SU-DHL-6 (cell line): ENCODE data around the gene ZDHHC11.

Experiments
- H2AFZ ChIP-seq: fragments of 200-600 bp; sonication (generic); 2 replicates; pipeline ENCODE4 v1.6.1; 2014; ENCODE audit warnings: low read depth, mild to moderate bottlenecking, moderate library complexity, mixed read lengths, antibody characterized with exemption, low read length; ENCODE audit not compliant: severe bottlenecking
- H3F3A ChIP-seq: fragments of 200-600 bp; shearing (Covaris generic); 2 replicates; pipeline ENCODE4 v1.6.0; 2016; ENCODE audit warnings: antibody characterized with exemption, mild to moderate bottlenecking; ENCODE audit not compliant: insufficient read depth
- H3K27ac ChIP-seq: fragments of 200-600 bp; sonication (generic); 2 replicates; pipeline ENCODE4 v1.5.1; 2016; ENCODE audit warnings: low read depth, mild to moderate bottlenecking, low read length, moderate library complexity, mixed read lengths
- H3K27me3 ChIP-seq: fragments of 200-600 bp; sonication (generic), shearing (Covaris generic); 2 replicates; pipeline ENCODE4 v1.6.0; 2014; ENCODE audit warnings: mild to moderate bottlenecking, low read length
- H3K36me3 ChIP-seq: fragments of 200-600 bp; sonication (generic); 2 replicates; pipeline ENCODE4 v1.6.1; 2014; ENCODE audit warnings: mild to moderate bottlenecking, low read length, mixed read lengths
- H3K4me2 ChIP-seq: fragments of 300-600, 200-600 bp; shearing (Covaris generic), sonication (generic); 2 replicates; pipeline ENCODE4 v1.6.0; 2014; ENCODE audit warnings: low read length, low read depth, mild to moderate bottlenecking; ENCODE audit not compliant: poor library complexity, severe bottlenecking
- H3K4me3 ChIP-seq: fragments of 200-600 bp; sonication (generic); 2 replicates; pipeline ENCODE4 v1.5.1; 2014; ENCODE audit warnings: antibody characterized with exemption, low read length, mild to moderate bottlenecking, mixed read lengths; ENCODE audit not compliant: insufficient read depth, poor library complexity, severe bottlenecking
- H3K79me2 ChIP-seq: fragments of 200-600 bp; sonication (generic); 2 replicates; pipeline ENCODE4 v1.6.1; 2014; ENCODE audit warnings: mild to moderate bottlenecking, low read length, moderate library complexity; ENCODE audit not compliant: insufficient read depth
- H3K9ac ChIP-seq: fragments of 200-600 bp; sonication (generic); 2 replicates; pipeline ENCODE4 v1.7.0; 2014; ENCODE audit warnings: mild to moderate bottlenecking, low read length
- H3K9me2 ChIP-seq: fragments of 200-600 bp; sonication (generic); replicated peaks from 2 replicates; pipeline ENCODE4 v1.6.1; 2014; ENCODE audit warnings: low read length; ENCODE audit not compliant: insufficient read depth
- H3K9me3 ChIP-seq: fragments of 200-600 bp; sonication (generic); 2 replicates; pipeline ENCODE4 v1.6.1; 2014; ENCODE audit warnings: low read length, mixed read lengths; ENCODE audit not compliant: insufficient read depth
- H4K20me1 ChIP-seq: fragments of 200-600 bp; sonication (generic); 2 replicates; pipeline ENCODE4 v1.6.1; 2014; ENCODE audit warnings: low read depth, mild to moderate bottlenecking, antibody characterized with exemption, low read length, moderate library complexity, mixed read lengths
- CTCF ChIP-seq: fragments of 200-600 bp; sonication (generic); IDR thresholded peaks from one replicate; pipeline ENCODE4 v1.5.1; 2017; ENCODE audit warnings: antibody characterized with exemption, mild to moderate bottlenecking, low read length, moderate library complexity; ENCODE audit not compliant: insufficient read depth, poor library complexity, severe bottlenecking
- EZH2phosphoT487 ChIP-seq: fragments of 200-600 bp; sonication (generic), shearing (Covaris generic); conservative IDR thresholded peaks from 2 replicates; pipeline ENCODE4 v1.6.1; 2018; ENCODE audit warnings: mild to moderate bottlenecking, antibody characterized with exemption, low read length, moderate library complexity, mixed read lengths

The ZDHHC11 gene

GRCh38 chr5:892394-893136 is 41.8 kb upstream of the ZDHHC11 start, which contains the start of the genes BRD9 and TRIP13:
Gene BRD9 (minus strand): TSS chr5:892801. CDS start chr5:892657, 144 bp downstream.
Gene TRIP13 (plus strand): TSS chr5:892884. CDS start chr5:892999, 115 bp downstream.
- peak within 1 kb of the TSS; percentile 56 for H3K27ac ChIP-seq
- H3K79me2 ChIP-seq: peaks cover 33% of the 10 kb centered on the region
- peaks cover 20% of the 10 kb centered on the region for H3K36me3 ChIP-seq
- H3K4me2 ChIP-seq: peak within 1 kb of the TSS; percentile 88
- no peaks in the 10 kb centered on the region for H4K20me1 ChIP-seq
- H3K9me2 ChIP-seq: no peaks in the 10 kb centered on the region
- TF ChIP-seq EZH2phosphoT487 (no peak), CTCF (no peak)
- peak within 1 kb of the TSS; percentile 77 for H3K9ac ChIP-seq
- H3F3A ChIP-seq: no peaks in the 10 kb centered on the region
- peak within 1 kb of the TSS; percentile 88 for H3K4me3 ChIP-seq
- H3K9me3 ChIP-seq: no peaks in the 10 kb centered on the region
- no peaks in the 10 kb centered on the region for H3K27me3 ChIP-seq
- H2AFZ ChIP-seq: peak within 1 kb of the TSS; percentile 62

- Histone ChIP-seq H4K20me1 (no peaks in the 10 kb centered on the region), H3K27ac (peak overlapping the region; percentile 56), H2AFZ (peak overlapping the region; percentile 62), H3K27me3 (no peaks in the 10 kb centered on the region), H3K4me2 (peak overlapping the region; percentile 63), H3K9me2 (no peaks in the 10 kb centered on the region), H3K36me3 (peaks cover 25% of the 10 kb centered on the region), H3K9ac (peak overlapping the region; percentile 77), H3F3A (no peaks in the 10 kb centered on the region), H3K79me2 (peaks cover 33% of the 10 kb centered on the region), H3K9me3 (no peaks in the 10 kb centered on the region), H3K4me3 (peak overlapping the region; percentile 88)
- TF ChIP-seq EZH2phosphoT487: no peak
- TF ChIP-seq CTCF: no peak
Measured at GRCh38 chr5:891837-892393, 41.1 kb upstream of the ZDHHC11 start.

- no peaks in the 10 kb centered on the region for H4K20me1 ChIP-seq
- H3K9me3 ChIP-seq: no peaks in the 10 kb centered on the region
- no peak overlapping the region for H3K27ac ChIP-seq
- peak overlapping the region; percentile 63 for H3K4me2 ChIP-seq
- no peak overlapping the region for H2AFZ ChIP-seq
- no peaks in the 10 kb centered on the region for H3F3A ChIP-seq
- TF ChIP-seq EZH2phosphoT487 (no peak), CTCF (no peak)
- peaks cover 28% of the 10 kb centered on the region for H3K36me3 ChIP-seq
- peaks cover 33% of the 10 kb centered on the region for H3K79me2 ChIP-seq
- peak overlapping the region; percentile 88 for H3K4me3 ChIP-seq
- peak overlapping the region; percentile 77 for H3K9ac ChIP-seq
- H3K9me2 ChIP-seq: no peaks in the 10 kb centered on the region
- H3K27me3 ChIP-seq: no peaks in the 10 kb centered on the region
Measured at GRCh38 chr5:891117-891836, 40.5 kb upstream of the ZDHHC11 start.
